Esophagus muscularis mucosa (tissue), 4 donors: ENCODE results near the gene AQP5. TPM values are rescaled to one million over a fixed set of nuclear protein-coding genes. Genes with fewer than 3 reads are reported as not detected.
A peak's percentile ranks its signal among the peaks of the same experiment; 100 is the strongest.

Experiments used
- DNase-seq: peaks from one replicate; pipeline ENCODE4 v3.0.0-alpha.2; 2017; ENCODE audit errors: extremely low spot score
- H3K27ac ChIP-seq, 4 donors: fragments of 200-600 bp; sonication (generic); replicated peaks in 1 of 4; 1 replicate in 3 of 4; 2 replicates in 1 of 4; pipeline ENCODE4 v1.5.1; 2016 to 2019; ENCODE audit warnings: mild to moderate bottlenecking in 1 of 4
- H3K27me3 ChIP-seq, 4 donors: fragments of 200-600 bp; sonication (generic); one replicate each; pipeline versions ENCODE4 v1.5.1 to v1.6.0; 2016 to 2019
- H3K36me3 ChIP-seq, 4 donors: fragments of 200-600 bp; sonication (generic); one replicate each; pipeline ENCODE4 v1.5.1; 2016 to 2019
- H3K4me1 ChIP-seq, 4 donors: fragments of 200-600 bp; sonication (generic); one replicate each; pipeline ENCODE4 v1.5.1; 2016 to 2019
- H3K4me3 ChIP-seq, 4 donors: fragments of 200-600 bp; sonication (generic); 1 replicate in 2 of 4; 2 replicates in 2 of 4; pipeline ENCODE4 v1.5.1; 2016 to 2019; ENCODE audit warnings: mild to moderate bottlenecking in 4 of 4, moderate library complexity in 1 of 4
- H3K9me3 ChIP-seq, 4 donors: fragments of 200-600 bp; sonication (generic); 1 replicate in 3 of 4; 2 replicates in 1 of 4; pipeline ENCODE4 v1.5.1; 2016 to 2019
- EP300 ChIP-seq: sonication (generic); formaldehyde crosslinking; IDR thresholded peaks from one replicate; pipeline ENCODE4 v1.6.1; 2017; ENCODE audit warnings: antibody characterized with exemption
- POLR2A ChIP-seq: fragments of 450-650 bp; IDR thresholded peaks from one replicate; pipeline ENCODE4 v1.6.1; 2017; ENCODE audit warnings: antibody characterized with exemption, moderate library complexity, mild to moderate bottlenecking, low read depth
- POLR2AphosphoS5 ChIP-seq, 2 donors: sonication (generic); formaldehyde crosslinking; IDR thresholded peaks; one replicate each; pipeline ENCODE4 v1.6.1; 2017; ENCODE audit warnings: antibody characterized with exemption in 2 of 2
- WGBS: methylation state at CpG from one replicate; pipeline ENCODE4 v1.1.5; 2018; 5-methylcytosine and 5-hydroxymethylcytosine counted together
- intact Hi-C: fragments of 100-400 bp; cut with DNase I; formaldehyde crosslinking; loops from one replicate; pipeline ENCODE4 v1.15.1; 2023
- total RNA-seq, 4 donors: library from RNA; depleted of rRNA; stranded (reverse); fragments of >200 nt; gene quantifications; one replicate each; pipeline versions ENCODE4 v1.1.0 to v1.2.1, GENCODE V29; 2016
- TF ChIP-seq, protein P1 (sequence below), 3 experiments: fragments of 200-600 bp in 2 of 3; fragments of 450-650 bp in 1 of 3; sonication (generic) in 2 of 3; IDR thresholded peaks; one replicate each; pipeline ENCODE4 v1.5.1; 2017 to 2019; ENCODE audit warnings: antibody characterized with exemption in 3 of 3, mild to moderate bottlenecking in 2 of 3, moderate library complexity in 1 of 3

The AQP5 gene
- total RNA-seq, 4 donors from 2014 or later, result 0.83 TPM; not detected in 3

DNA sequence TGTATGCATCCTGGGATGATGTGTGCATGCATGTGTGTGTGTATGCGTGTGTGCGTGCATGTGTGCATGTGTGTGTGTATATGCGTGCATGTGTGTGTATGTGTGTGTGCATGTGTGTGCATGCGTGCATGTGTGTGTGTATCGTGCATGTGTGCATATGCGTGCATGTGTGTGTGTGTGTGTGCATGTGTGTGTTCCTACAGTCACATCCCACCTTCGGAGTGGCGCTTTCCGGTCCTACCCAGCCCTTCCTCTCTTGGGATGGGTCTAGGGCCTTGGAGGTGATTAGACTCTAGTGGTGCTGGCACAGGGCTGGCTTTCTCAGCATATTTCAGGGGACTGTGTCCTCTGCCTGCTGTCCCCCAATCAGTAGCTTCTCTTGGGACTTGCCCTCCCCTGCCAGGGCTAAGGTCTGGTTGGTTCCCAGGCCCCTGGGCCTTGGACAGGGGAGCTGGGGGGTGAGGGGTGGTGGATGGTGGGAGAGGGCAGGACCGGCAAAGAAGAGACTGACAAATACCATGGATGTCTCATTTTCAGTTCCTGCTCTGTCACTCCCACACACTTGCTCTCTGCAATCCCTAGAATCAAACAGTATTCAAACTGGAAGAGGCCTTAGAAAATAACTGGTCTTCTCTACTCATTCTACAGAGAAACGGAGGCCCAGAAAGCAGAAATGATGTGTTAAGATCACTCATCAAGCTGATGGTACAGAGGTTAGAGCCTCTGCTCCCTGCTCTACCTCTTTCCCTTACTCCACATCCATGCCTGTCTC is 36.1 kb upstream of the AQP5 start:
- Histone ChIP-seq H3K4me3 (no peak overlapping the region), H3K9me3 (no peaks in the 10 kb centered on the region), H3K27me3 (peaks cover 0 to 4% (median 0%) of the 10 kb centered on the region in 4 donors), H3K36me3 (no peaks in the 10 kb centered on the region), H3K4me1 (peaks cover 0 to 12% (median 9%) of the 10 kb centered on the region in 4 donors), H3K27ac (no peak overlapping the region)
- DNase-seq, result no peak
- TF ChIP-seq POLR2A (no peak), POLR2AphosphoS5 (IDR thresholded peaks at IDR 0.05) (no peak), EP300 (no peak)
- TF ChIP-seq, protein P1, sequence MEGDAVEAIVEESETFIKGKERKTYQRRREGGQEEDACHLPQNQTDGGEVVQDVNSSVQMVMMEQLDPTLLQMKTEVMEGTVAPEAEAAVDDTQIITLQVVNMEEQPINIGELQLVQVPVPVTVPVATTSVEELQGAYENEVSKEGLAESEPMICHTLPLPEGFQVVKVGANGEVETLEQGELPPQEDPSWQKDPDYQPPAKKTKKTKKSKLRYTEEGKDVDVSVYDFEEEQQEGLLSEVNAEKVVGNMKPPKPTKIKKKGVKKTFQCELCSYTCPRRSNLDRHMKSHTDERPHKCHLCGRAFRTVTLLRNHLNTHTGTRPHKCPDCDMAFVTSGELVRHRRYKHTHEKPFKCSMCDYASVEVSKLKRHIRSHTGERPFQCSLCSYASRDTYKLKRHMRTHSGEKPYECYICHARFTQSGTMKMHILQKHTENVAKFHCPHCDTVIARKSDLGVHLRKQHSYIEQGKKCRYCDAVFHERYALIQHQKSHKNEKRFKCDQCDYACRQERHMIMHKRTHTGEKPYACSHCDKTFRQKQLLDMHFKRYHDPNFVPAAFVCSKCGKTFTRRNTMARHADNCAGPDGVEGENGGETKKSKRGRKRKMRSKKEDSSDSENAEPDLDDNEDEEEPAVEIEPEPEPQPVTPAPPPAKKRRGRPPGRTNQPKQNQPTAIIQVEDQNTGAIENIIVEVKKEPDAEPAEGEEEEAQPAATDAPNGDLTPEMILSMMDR (IDR thresholded peaks at IDR 0.05), result no peak
- WGBS, result 92% methylated on average over 11 of the region's 11 CpGs
- intact Hi-C loops, result no loop called here

DNA sequence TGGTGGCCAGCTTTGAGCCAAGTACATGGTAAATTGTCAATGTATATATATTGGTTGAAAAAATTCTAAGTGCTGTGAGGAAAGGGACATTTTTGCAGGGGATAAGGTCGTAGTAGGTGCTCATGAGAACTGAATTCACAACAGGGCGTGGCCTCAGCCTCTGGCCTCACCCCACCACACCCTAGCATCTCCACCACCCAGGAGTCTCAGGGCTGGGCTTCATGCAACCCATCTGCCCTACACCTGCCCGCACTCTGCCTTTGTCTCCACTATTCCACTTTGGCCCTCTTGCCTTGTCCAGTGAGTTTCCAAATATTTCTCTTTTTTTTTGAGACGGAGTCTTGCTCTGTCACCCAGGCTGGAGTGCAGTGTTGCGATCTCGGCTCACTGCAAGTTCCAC is 33.2 kb upstream of the AQP5 start:
- H3K4me3 ChIP-seq, result no peak overlapping the region
- no peak overlapping the region for H3K27ac ChIP-seq
- H3K36me3 ChIP-seq, result no peaks in the 10 kb centered on the region
- 93% methylated on average over 6 of the region's 6 CpGs for WGBS
- no peak for DNase-seq
- intact Hi-C loops, result no loop called here
- peaks cover 0 to 2% (median 0%) of the 10 kb centered on the region in 4 donors for H3K4me1 ChIP-seq
- TF ChIP-seq, protein P1 (IDR thresholded peaks at IDR 0.05), result no peak
- TF ChIP-seq POLR2AphosphoS5 (IDR thresholded peaks at IDR 0.05) (no peak), EP300 (no peak), POLR2A (no peak)
- H3K27me3 ChIP-seq, result no peaks in the 10 kb centered on the region
- no peaks in the 10 kb centered on the region for H3K9me3 ChIP-seq

DNA sequence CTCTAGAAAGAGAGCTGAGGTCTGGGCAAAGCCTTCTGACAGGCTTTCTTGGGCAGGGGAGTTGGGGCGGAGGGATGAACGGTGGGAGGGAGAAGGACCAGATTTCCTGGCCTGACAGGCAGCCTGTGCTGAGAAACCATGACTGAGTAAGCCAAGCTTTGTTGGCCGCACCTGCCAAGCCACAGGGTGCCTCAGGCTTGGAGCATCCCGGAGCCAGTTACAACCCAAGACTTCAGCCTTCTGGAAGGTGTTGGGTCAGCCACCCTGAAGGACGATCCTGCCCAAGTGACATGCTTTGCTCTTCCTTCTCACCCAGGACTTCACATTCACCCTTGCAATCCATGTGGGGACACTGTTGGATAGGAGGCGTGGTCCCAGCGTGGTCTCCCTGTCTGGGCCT is 32.1 kb upstream of the AQP5 start:
- no peaks in the 10 kb centered on the region for H3K4me1 ChIP-seq
- TF ChIP-seq POLR2AphosphoS5 (IDR thresholded peaks at IDR 0.05) (no peak), EP300 (no peak), POLR2A (no peak)
- TF ChIP-seq, protein P1 (IDR thresholded peaks at IDR 0.05), result no peak
- no peak for DNase-seq

DNA sequence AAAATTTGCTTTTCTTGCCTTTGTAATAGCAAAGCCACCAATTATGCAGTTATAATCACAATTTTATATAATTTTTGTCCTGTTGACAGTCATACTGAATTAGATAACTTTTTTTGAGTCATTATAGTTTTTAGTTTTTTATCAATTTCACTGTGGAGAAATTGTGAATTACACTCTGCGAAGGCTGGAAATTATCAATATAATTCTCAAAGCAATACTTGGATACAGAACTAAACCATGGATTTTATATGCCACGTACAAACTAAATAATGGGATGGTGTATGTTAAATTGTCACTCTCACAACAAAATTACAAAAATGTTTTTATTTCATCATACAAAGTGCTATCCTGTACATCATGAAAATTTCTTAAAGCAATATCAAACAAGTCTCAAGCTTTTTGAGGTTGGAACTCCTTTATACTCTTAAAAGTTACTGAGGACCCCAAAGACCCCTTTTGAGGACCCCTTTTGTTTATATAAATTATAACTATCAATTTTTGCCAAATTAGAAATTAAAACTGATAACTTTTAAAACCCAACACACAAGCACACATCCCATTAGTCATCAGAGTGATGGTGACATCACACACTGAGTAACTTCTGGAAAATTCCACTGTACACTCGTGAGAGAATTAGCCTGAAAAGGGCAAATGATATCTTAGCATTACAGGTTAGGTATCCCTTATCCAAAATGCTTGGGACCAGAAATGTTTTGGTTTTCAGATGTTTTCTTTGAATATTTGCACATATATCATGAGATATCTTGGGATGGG is 31.0 kb upstream of the AQP5 start:
- Histone ChIP-seq H3K27me3 (no peaks in the 10 kb centered on the region), H3K36me3 (no peaks in the 10 kb centered on the region), H3K27ac (no peak overlapping the region), H3K9me3 (no peaks in the 10 kb centered on the region), H3K4me3 (no peak overlapping the region), H3K4me1 (no peaks in the 10 kb centered on the region)
- TF ChIP-seq POLR2AphosphoS5 (IDR thresholded peaks at IDR 0.05), result no peak
- TF ChIP-seq, protein P1 (IDR thresholded peaks at IDR 0.05), result peak in 1 of 3 experiments; percentile 17
- no peak for DNase-seq
- intact Hi-C loops, result no loop called here
- 64% methylated on average over 3 of the region's 3 CpGs for WGBS

More for the DNA sequence above, 32.1 kb upstream of the AQP5 start:
- Histone ChIP-seq H3K9me3 (no peaks in the 10 kb centered on the region), H3K36me3 (no peaks in the 10 kb centered on the region), H3K4me3 (no peak overlapping the region), H3K27ac (no peak overlapping the region), H3K27me3 (no peaks in the 10 kb centered on the region)
- intact Hi-C loops, result no loop called here
- 77% methylated on average over 4 of the region's 7 CpGs for WGBS
